Lower leg skin (tissue), 3 donors: ENCODE results near the gene DSG1.

Experiments used
- POLR2A ChIP-seq, 2 donors: fragments of 450-650 bp; IDR thresholded peaks; one replicate each; pipeline ENCODE4 v1.6.1; 2016 to 2017; ENCODE audit warnings: antibody characterized with exemption in 2 of 2, mild to moderate bottlenecking in 1 of 2, moderate library complexity in 1 of 2
- TF ChIP-seq, protein P1 (sequence below), 3 donors: fragments of 450-650 bp; IDR thresholded peaks; one replicate each; pipeline ENCODE4 v1.5.1; 2016; ENCODE audit warnings: antibody characterized with exemption in 3 of 3, mild to moderate bottlenecking in 3 of 3, moderate library complexity in 2 of 3

DNA sequence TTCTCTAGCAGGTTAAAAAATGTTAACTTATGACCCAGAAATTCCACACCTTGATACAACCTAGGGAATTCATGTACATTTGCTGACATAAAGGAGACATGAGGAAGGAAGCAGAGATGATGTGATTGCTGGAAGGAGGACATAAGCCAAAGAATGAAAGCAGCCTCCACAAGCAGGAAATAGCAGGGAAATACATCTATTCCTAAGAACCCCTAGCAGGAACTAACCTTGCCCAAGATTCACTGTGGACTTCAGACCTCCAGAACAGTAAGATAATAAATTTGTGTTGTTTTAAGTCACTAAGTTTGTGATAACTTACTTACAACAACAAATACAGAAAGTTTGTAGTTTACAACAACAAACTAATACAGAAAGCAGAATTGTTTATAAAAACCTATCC lies 54.0 kb downstream of the DSG1 start:
- TF ChIP-seq, protein P1, sequence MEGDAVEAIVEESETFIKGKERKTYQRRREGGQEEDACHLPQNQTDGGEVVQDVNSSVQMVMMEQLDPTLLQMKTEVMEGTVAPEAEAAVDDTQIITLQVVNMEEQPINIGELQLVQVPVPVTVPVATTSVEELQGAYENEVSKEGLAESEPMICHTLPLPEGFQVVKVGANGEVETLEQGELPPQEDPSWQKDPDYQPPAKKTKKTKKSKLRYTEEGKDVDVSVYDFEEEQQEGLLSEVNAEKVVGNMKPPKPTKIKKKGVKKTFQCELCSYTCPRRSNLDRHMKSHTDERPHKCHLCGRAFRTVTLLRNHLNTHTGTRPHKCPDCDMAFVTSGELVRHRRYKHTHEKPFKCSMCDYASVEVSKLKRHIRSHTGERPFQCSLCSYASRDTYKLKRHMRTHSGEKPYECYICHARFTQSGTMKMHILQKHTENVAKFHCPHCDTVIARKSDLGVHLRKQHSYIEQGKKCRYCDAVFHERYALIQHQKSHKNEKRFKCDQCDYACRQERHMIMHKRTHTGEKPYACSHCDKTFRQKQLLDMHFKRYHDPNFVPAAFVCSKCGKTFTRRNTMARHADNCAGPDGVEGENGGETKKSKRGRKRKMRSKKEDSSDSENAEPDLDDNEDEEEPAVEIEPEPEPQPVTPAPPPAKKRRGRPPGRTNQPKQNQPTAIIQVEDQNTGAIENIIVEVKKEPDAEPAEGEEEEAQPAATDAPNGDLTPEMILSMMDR (IDR thresholded peaks at IDR 0.05), result no peak
- TF ChIP-seq POLR2A (IDR thresholded peaks at IDR 0.05), result no peak
